ENCODE results near the gene F12.
A peak's percentile ranks its signal among the peaks of the same experiment; 100 is the strongest.

Gene F12

GRCh38 chr5:177409043-177409801, at the start of gene F12:
F12 (minus strand) TSS chr5:177409564; CDS start chr5:177409527, 37 bp downstream.
- no peak for DNase-seq (ENCODE audit: low spot score)

- no peak for DNase-seq (ENCODE audit: low spot score)
Measured at GRCh38 chr5:177458912-177459350, 49.6 kb upstream of the F12 start.

GRCh38 chr5:177457852-177458681, 48.7 kb upstream of the F12 start:
- no peak for DNase-seq (ENCODE audit: low spot score)

- DNase-seq (ENCODE audit: low spot score): peak; percentile 99
Measured at GRCh38 chr5:177456976-177457851, 47.9 kb upstream of the F12 start.

- DNase-seq (ENCODE audit: low spot score): no peak
Measured at GRCh38 chr5:177456591-177456964, 47.2 kb upstream of the F12 start.

GRCh38 chr5:177455661-177456590, 46.6 kb upstream of the F12 start:
- peak; percentile 90 for DNase-seq (ENCODE audit: low spot score)

GRCh38 chr5:177455036-177455660, 45.8 kb upstream of the F12 start:
- DNase-seq (ENCODE audit: low spot score): peak; percentile 93

GRCh38 chr5:177454397-177455035, 45.2 kb upstream of the F12 start:
- DNase-seq (ENCODE audit: low spot score): peak; percentile 93

- no peak for DNase-seq (ENCODE audit: low spot score)
Measured at GRCh38 chr5:177453852-177454396, 44.6 kb upstream of the F12 start.

- no peak for DNase-seq (ENCODE audit: low spot score)
Measured at GRCh38 chr5:177452688-177453638, 43.6 kb upstream of the F12 start.

GRCh38 chr5:177450667-177451424, 41.5 kb upstream of the F12 start:
- no peak for DNase-seq (ENCODE audit: low spot score)

- DNase-seq (ENCODE audit: low spot score): no peak
Measured at GRCh38 chr5:177449140-177450061, 40.0 kb upstream of the F12 start.

- no peak for DNase-seq (ENCODE audit: low spot score)
Measured at GRCh38 chr5:177448244-177448950, 39.0 kb upstream of the F12 start.

GRCh38 chr5:177447611-177448243, 38.4 kb upstream of the F12 start:
- peak; percentile 99 for DNase-seq (ENCODE audit: low spot score)

GRCh38 chr5:177447066-177447610, 37.8 kb upstream of the F12 start:
- peak; percentile 87 for DNase-seq (ENCODE audit: low spot score)

Measured in SW480 (cell line).